Endothelial cell of umbilical vein (primary cell): ENCODE measurements around the gene ERBB4. TPM values are rescaled to one million over a fixed set of nuclear protein-coding genes. Genes with fewer than 3 reads are reported as not detected.

ENCODE experiments used
- BruUV-seq: library from RNA; stranded (reverse); fragments of 400-500 nt; replicated peaks from 2 replicates; lab custom pipeline; 2021; lab: Mats Ljungman, UMichigan
- CTCF ChIA-PET: fragments of 300-600, 350-600 bp; sonication (Branson Sonifier 250); formaldehyde crosslinking; loops from one replicate; lab custom pipeline; 2021; ENCODE audit warnings: antibody characterized with exemption, inconsistent platforms; lab: Charles Lee
- POLR2A ChIA-PET: fragments of 300-600, 350-600 bp; sonication (Branson Sonifier 250); formaldehyde crosslinking; loops from one replicate; lab custom pipeline; 2021; ENCODE audit warnings: antibody characterized with exemption, inconsistent platforms; lab: Charles Lee
- DNase-seq: peaks from one replicate; pipeline ENCODE4 v3.0.0-alpha.2; 2011; ENCODE audit warnings: low read depth, low spot score
- FAIRE-seq: peaks from 2 replicates; lab custom pipeline; 2011; peaks lifted over from hg19 to GRCh38; lab: Jason Lieb, UNC
- H2AFZ ChIP-seq: 2 replicates; pipeline ENCODE4 v1.6.0; 2012; ENCODE audit warnings: low read depth, low read length, control low read depth, inconsistent platforms
- H3K27ac ChIP-seq: 2 replicates; pipeline ENCODE4 v1.5.1; 2011; ENCODE audit warnings: low read depth, mild to moderate bottlenecking, control low read depth, low read length, moderate library complexity; ENCODE audit not compliant: insufficient read depth
- H3K27me3 ChIP-seq, 2 experiments: 2 replicates each; pipeline versions ENCODE4 v1.6.0 to v1.6.1; 2011; ENCODE audit warnings: low read length in 2 of 2, mixed read lengths in 1 of 2; ENCODE audit not compliant: control insufficient read depth in 2 of 2, insufficient read depth in 2 of 2
- H3K36me3 ChIP-seq, 2 experiments: 2 replicates in 1 of 2; 3 replicates in 1 of 2; pipeline ENCODE4 v1.5.1; 2011; ENCODE audit warnings: low read length in 2 of 2, mild to moderate bottlenecking in 1 of 2, moderate library complexity in 1 of 2; ENCODE audit not compliant: control insufficient read depth in 2 of 2, insufficient read depth in 2 of 2; ENCODE audit errors: extremely low read depth in 1 of 2
- H3K4me1 ChIP-seq: 3 replicates; pipeline ENCODE4 v1.5.1; 2011; ENCODE audit warnings: mild to moderate bottlenecking, low read length; ENCODE audit not compliant: control insufficient read depth, insufficient read depth; ENCODE audit errors: extremely low read depth
- H3K4me2 ChIP-seq: 2 replicates; pipeline ENCODE4 v1.6.1; 2011; ENCODE audit warnings: low read length, control low read depth, mixed read lengths; ENCODE audit not compliant: insufficient read depth
- H3K4me3 ChIP-seq, 3 experiments: fragments of 200-600 bp in 1 of 3; sonication (generic), shearing (Covaris generic) in 1 of 3; replicated peaks in 1 of 3; 2 replicates each; pipeline ENCODE4 v1.5.1; 2011 to 2016; ENCODE audit warnings: control low read depth in 3 of 3, low read length in 3 of 3, mild to moderate bottlenecking in 2 of 3, inconsistent platforms in 1 of 3, low read depth in 1 of 3, moderate library complexity in 1 of 3; ENCODE audit not compliant: insufficient read depth in 1 of 3
- H3K79me2 ChIP-seq: 2 replicates; pipeline ENCODE4 v1.6.0; 2012; ENCODE audit warnings: low read length, inconsistent platforms; ENCODE audit not compliant: control insufficient read depth, insufficient read depth
- H3K9ac ChIP-seq: replicated peaks from 2 replicates; pipeline ENCODE3; 2011; ENCODE audit warnings: low read length, control low read depth; ENCODE audit not compliant: insufficient read depth; ENCODE audit errors: extremely low read depth
- H3K9me1 ChIP-seq: replicated peaks from 3 replicates; pipeline ENCODE4 v1.6.0; 2011; ENCODE audit warnings: mild to moderate bottlenecking, low read length; ENCODE audit not compliant: control insufficient read depth, insufficient read depth; ENCODE audit errors: extremely low read depth
- H3K9me3 ChIP-seq: replicated peaks from 2 replicates; pipeline ENCODE4 v1.5.1; 2012; ENCODE audit warnings: low read length, inconsistent platforms; ENCODE audit not compliant: control insufficient read depth, insufficient read depth
- H4K20me1 ChIP-seq: replicated peaks from 2 replicates; pipeline ENCODE3; 2011; ENCODE audit warnings: mild to moderate bottlenecking, low read length; ENCODE audit not compliant: control insufficient read depth, insufficient read depth; ENCODE audit errors: extremely low read depth
- CTCF ChIP-seq, 2 donors: IDR thresholded peaks; 1 replicate in 1 of 2; 2 replicates in 1 of 2; pipeline ENCODE4 v1.5.1; 2011; ENCODE audit warnings: low read length in 2 of 2, mild to moderate bottlenecking in 2 of 2, moderate library complexity in 2 of 2, control low read depth in 1 of 2, inconsistent platforms in 1 of 2, low read depth in 1 of 2; ENCODE audit not compliant: insufficient read depth in 1 of 2; ENCODE audit errors: extremely low read depth in 1 of 2
- EZH2 ChIP-seq: IDR thresholded peaks from 2 replicates; pipeline ENCODE4 v1.6.1; 2012; ENCODE audit warnings: borderline replicate concordance, low read depth, mild to moderate bottlenecking, moderate library complexity, low read length, inconsistent platforms; ENCODE audit not compliant: severe bottlenecking
- FOS ChIP-seq: IDR thresholded peaks from 2 replicates; pipeline ENCODE4 v1.6.1; 2011; ENCODE audit warnings: mild to moderate bottlenecking, low read length, moderate library complexity, borderline replicate concordance; ENCODE audit not compliant: insufficient read depth
- GATA2 ChIP-seq: IDR thresholded peaks from 2 replicates; pipeline ENCODE4 v1.7.0; 2011; ENCODE audit warnings: low read depth, mild to moderate bottlenecking, moderate library complexity, mixed read lengths, low read length; ENCODE audit not compliant: insufficient read length, insufficient read depth
- JUN ChIP-seq: IDR thresholded peaks from 2 replicates; pipeline ENCODE4 v1.6.1; 2011; ENCODE audit warnings: borderline replicate concordance, low read depth; ENCODE audit not compliant: insufficient read length, insufficient read depth
- MAX ChIP-seq: IDR thresholded peaks from 2 replicates; pipeline ENCODE4 v1.6.1; 2011; ENCODE audit not compliant: insufficient read depth, insufficient read length
- MYC ChIP-seq: IDR thresholded peaks from one replicate; pipeline ENCODE4 v1.6.1; 2011; ENCODE audit warnings: mild to moderate bottlenecking, low read depth, low read length
- POLR2A ChIP-seq: IDR thresholded peaks from 2 replicates; pipeline ENCODE4 v1.6.1; 2012; ENCODE audit warnings: low read depth, mild to moderate bottlenecking, control low read depth, low read length
- POLR2AphosphoS5 ChIP-seq: IDR thresholded peaks from 2 replicates; pipeline ENCODE4 v1.6.1; 2012; ENCODE audit warnings: low read depth, mild to moderate bottlenecking, control low read depth, low read length, moderate library complexity; ENCODE audit not compliant: insufficient read depth
- dilution Hi-C: fragments of 300-500 bp; cut with MboI; formaldehyde crosslinking; loops from one replicate; pipeline ENCODE4 v1.15.0; 2019; ENCODE audit warnings: low sequenced_read_pairs; ENCODE audit not compliant: extremely low pct_ligation_motif_present
- intact Hi-C: fragments of 100-400 bp; cut with micrococcal nuclease; formaldehyde crosslinking; loops from one replicate; pipeline ENCODE4 v1.10.0; 2022
- polyA plus RNA-seq, 4 experiments: library from polyadenylated mRNA; depleted of rRNA in 3 of 4; stranded (reverse) in 3 of 4; unstranded in 1 of 4; fragments of >200 nt; gene quantifications; 2 replicates each; pipeline versions ENCODE4 v1.2.1 to v1.2.3, GENCODE V29; 2011 to 2012; ENCODE audit warnings: missing spikeins in 1 of 4
- total RNA-seq: library from RNA; stranded (reverse); gene quantifications from 2 replicates; pipeline ENCODE4 v1.2.3, GENCODE V29; 2021

Gene ERBB4
- total and polyA plus RNA-seq, 2 donors (not counting 3 experiments of a cell fraction or from before 2014, with no cell fraction given): 0.01 to 0.27 TPM

GRCh38 chr2:211957799-211958198 lies 580.8 kb downstream of the ERBB4 start:
- dilution Hi-C loops: no loop called here
- CTCF ChIA-PET: no interaction called here

More at GRCh38 chr2:211957799-211958198, 580.8 kb downstream of the ERBB4 start:
- POLR2A ChIA-PET: no interaction called here
- no peaks in the 10 kb centered on the region for H3K27me3 ChIP-seq
- H2AFZ ChIP-seq: no peak overlapping the region
- H3K9me3 ChIP-seq: no peaks in the 10 kb centered on the region
- no peak overlapping the region for H3K9ac ChIP-seq
- TF ChIP-seq MAX: no peak
- no peak for TF ChIP-seq GATA2
- TF ChIP-seq POLR2AphosphoS5: no peak
- TF ChIP-seq CTCF (IDR thresholded peaks at IDR 0.05; ENCODE audit: extremely low read depth in 1 of 2, insufficient read depth in 1 of 2, low read depth in 1 of 2, low read length in 2 of 2): no peak
- TF ChIP-seq POLR2A: no peak
- TF ChIP-seq MYC: no peak
- no peak for TF ChIP-seq EZH2
- no peak for TF ChIP-seq JUN
- TF ChIP-seq FOS: no peak
- H3K79me2 ChIP-seq: no peaks in the 10 kb centered on the region
- H3K4me2 ChIP-seq: no peak overlapping the region
- H3K27ac ChIP-seq: no peak overlapping the region
- no peaks in the 10 kb centered on the region for H4K20me1 ChIP-seq
- DNase-seq (no peak), FAIRE-seq (no peak)
- no peaks in the 10 kb centered on the region for H3K4me1 ChIP-seq
- intact Hi-C loops: no loop called here
- BruUV-seq: no TSS peak
- H3K9me1 ChIP-seq: no peaks in the 10 kb centered on the region
- H3K36me3 ChIP-seq: no peaks in the 10 kb centered on the region
- no peak overlapping the region for H3K4me3 ChIP-seq
